Eye (tissue), 1 donor: ENCODE data around the gene HK1.

Experiments used
- DNase-seq: peaks from one replicate; pipeline ENCODE4 v3.0.0-alpha.2; 2015

HK1 gene

GRCh38 chr10:69382382-69383117 lies 104.3 kb downstream of the HK1 start:
- no peak for DNase-seq

GRCh38 chr10:69383558-69383957 lies 105.3 kb downstream of the HK1 start:
- peak; percentile 62 for DNase-seq

- no peak for DNase-seq
Observed at GRCh38 chr10:69384320-69384719, 106.0 kb downstream of the HK1 start.

GRCh38 chr10:69385454-69386350 lies 107.4 kb downstream of the HK1 start:
- DNase-seq: no peak

- no peak for DNase-seq
Observed at GRCh38 chr10:69387500-69387899, 109.2 kb downstream of the HK1 start.

GRCh38 chr10:69388488-69388887 lies 110.2 kb downstream of the HK1 start:
- DNase-seq: no peak

- DNase-seq: no peak
Observed at GRCh38 chr10:69389827-69390490, 111.7 kb downstream of the HK1 start.

GRCh38 chr10:69391158-69391557 lies 112.9 kb downstream of the HK1 start:
- DNase-seq: no peak

- peak; percentile 95 for DNase-seq
Observed at GRCh38 chr10:69392481-69393000, 114.2 kb downstream of the HK1 start.

- DNase-seq: no peak
Observed at GRCh38 chr10:69394020-69394419, 115.7 kb downstream of the HK1 start.

- DNase-seq: peak; percentile 73
Observed at GRCh38 chr10:69397972-69398371, 119.7 kb downstream of the HK1 start.

- DNase-seq: no peak
Observed at GRCh38 chr10:69398466-69398865, 120.2 kb downstream of the HK1 start.

- no peak for DNase-seq
Observed at GRCh38 chr10:69400936-69401335, 122.6 kb downstream of the HK1 start.

- DNase-seq: no peak
Observed at GRCh38 chr10:69401416-69401815, 123.1 kb downstream of the HK1 start.

- DNase-seq: no peak
Observed at GRCh38 chr10:69402386-69402785, 124.1 kb downstream of the HK1 start.

- no peak for DNase-seq
Observed at GRCh38 chr10:69403066-69403465, 124.8 kb downstream of the HK1 start.

GRCh38 chr10:69403519-69403918 lies 125.2 kb downstream of the HK1 start:
- no peak for DNase-seq

GRCh38 chr10:69404786-69405185 lies 126.5 kb downstream of the HK1 start:
- DNase-seq: no peak

GRCh38 chr10:69405221-69405620 lies 126.9 kb downstream of the HK1 start:
- DNase-seq: no peak

- DNase-seq: peak; percentile 56
Observed at GRCh38 chr10:69406302-69406811, 128.1 kb downstream of the HK1 start.

GRCh38 chr10:69406816-69407580 lies 128.7 kb downstream of the HK1 start:
- no peak for DNase-seq

- peak; percentile 67 for DNase-seq
Observed at GRCh38 chr10:69407621-69408301, 129.5 kb downstream of the HK1 start.
